ENCODE results near the gene AFDN.

Gene AFDN

GRCh38 chr6:167846997-167847606 is 20.4 kb downstream of the AFDN start:
- no peak overlapping the region for H3K4me3 ChIP-seq (ENCODE audit: low read length in 2 of 2)
- H3K9ac ChIP-seq (ENCODE audit: low read length in 2 of 2): no peak overlapping the region
- H3K27ac ChIP-seq (ENCODE audit: low read length): no peak overlapping the region
- no peaks in the 10 kb centered on the region for H3K9me3 ChIP-seq (ENCODE audit: control insufficient read depth in 2 of 2, low read length in 2 of 2)
- H3K36me3 ChIP-seq (ENCODE audit: control insufficient read depth in 2 of 2, insufficient read depth in 2 of 2, low read length in 2 of 2): no peaks in the 10 kb centered on the region
- no peaks in the 10 kb centered on the region for H3K4me1 ChIP-seq (ENCODE audit: control insufficient read depth, insufficient read depth, low read length)
- H3K27me3 ChIP-seq (ENCODE audit: control insufficient read depth in 1 of 2, insufficient read depth in 2 of 2, low read length in 2 of 2): no peaks in the 10 kb centered on the region

GRCh38 chr6:167847936-167848335 is 21.2 kb downstream of the AFDN start:
- H3K9ac ChIP-seq (ENCODE audit: low read length in 2 of 2): no peak overlapping the region
- no peaks in the 10 kb centered on the region for H3K27me3 ChIP-seq (ENCODE audit: control insufficient read depth in 1 of 2, insufficient read depth in 2 of 2, low read length in 2 of 2)
- no peaks in the 10 kb centered on the region for H3K36me3 ChIP-seq (ENCODE audit: control insufficient read depth in 2 of 2, insufficient read depth in 2 of 2, low read length in 2 of 2)
- H3K4me3 ChIP-seq (ENCODE audit: low read length in 2 of 2): no peak overlapping the region
- no peaks in the 10 kb centered on the region for H3K4me1 ChIP-seq (ENCODE audit: control insufficient read depth, insufficient read depth, low read length)
- H3K27ac ChIP-seq (ENCODE audit: low read length): no peak overlapping the region
- no peaks in the 10 kb centered on the region for H3K9me3 ChIP-seq (ENCODE audit: control insufficient read depth in 2 of 2, low read length in 2 of 2)

- H3K9ac ChIP-seq (ENCODE audit: low read length in 2 of 2): no peak overlapping the region
- no peaks in the 10 kb centered on the region for H3K9me3 ChIP-seq (ENCODE audit: control insufficient read depth in 2 of 2, low read length in 2 of 2)
- H3K4me1 ChIP-seq (ENCODE audit: control insufficient read depth, insufficient read depth, low read length): no peaks in the 10 kb centered on the region
- no peaks in the 10 kb centered on the region for H3K36me3 ChIP-seq (ENCODE audit: control insufficient read depth in 2 of 2, insufficient read depth in 2 of 2, low read length in 2 of 2)
- H3K27me3 ChIP-seq (ENCODE audit: control insufficient read depth in 1 of 2, insufficient read depth in 2 of 2, low read length in 2 of 2): no peaks in the 10 kb centered on the region
- no peak overlapping the region for H3K4me3 ChIP-seq (ENCODE audit: low read length in 2 of 2)
- H3K27ac ChIP-seq (ENCODE audit: low read length): no peak overlapping the region
Measured at GRCh38 chr6:167848783-167849182, 22.1 kb downstream of the AFDN start.

- H3K4me1 ChIP-seq (ENCODE audit: control insufficient read depth, insufficient read depth, low read length): no peaks in the 10 kb centered on the region
- no peak overlapping the region for H3K27ac ChIP-seq (ENCODE audit: low read length)
- no peak overlapping the region for H3K4me3 ChIP-seq (ENCODE audit: low read length in 2 of 2)
- no peak overlapping the region for H3K9ac ChIP-seq (ENCODE audit: low read length in 2 of 2)
- H3K27me3 ChIP-seq (ENCODE audit: control insufficient read depth in 1 of 2, insufficient read depth in 2 of 2, low read length in 2 of 2): no peaks in the 10 kb centered on the region
- H3K9me3 ChIP-seq (ENCODE audit: control insufficient read depth in 2 of 2, low read length in 2 of 2): no peaks in the 10 kb centered on the region
- H3K36me3 ChIP-seq (ENCODE audit: control insufficient read depth in 2 of 2, insufficient read depth in 2 of 2, low read length in 2 of 2): no peaks in the 10 kb centered on the region
Measured at GRCh38 chr6:167849846-167850459, 23.2 kb downstream of the AFDN start.

GRCh38 chr6:167850782-167851181 is 24.1 kb downstream of the AFDN start:
- Histone ChIP-seq H3K4me1 (ENCODE audit: control insufficient read depth, insufficient read depth, low read length) (peaks cover 2% of the 10 kb centered on the region), H3K27me3 (ENCODE audit: control insufficient read depth in 1 of 2, insufficient read depth in 2 of 2, low read length in 2 of 2) (no peaks in the 10 kb centered on the region), H3K36me3 (ENCODE audit: control insufficient read depth in 2 of 2, insufficient read depth in 2 of 2, low read length in 2 of 2) (no peaks in the 10 kb centered on the region), H3K9me3 (ENCODE audit: control insufficient read depth in 2 of 2, low read length in 2 of 2) (no peaks in the 10 kb centered on the region), H3K9ac (ENCODE audit: low read length in 2 of 2) (no peak overlapping the region), H3K4me3 (ENCODE audit: low read length in 2 of 2) (no peak overlapping the region), H3K27ac (ENCODE audit: low read length) (no peak overlapping the region)

- Histone ChIP-seq H3K27ac (ENCODE audit: low read length) (no peak overlapping the region), H3K27me3 (ENCODE audit: control insufficient read depth in 1 of 2, insufficient read depth in 2 of 2, low read length in 2 of 2) (no peaks in the 10 kb centered on the region), H3K4me1 (ENCODE audit: control insufficient read depth, insufficient read depth, low read length) (peaks cover 4% of the 10 kb centered on the region)
Measured at GRCh38 chr6:167851370-167851952, 24.8 kb downstream of the AFDN start.

GRCh38 chr6:167855825-167856425 is 29.2 kb downstream of the AFDN start:
- no peaks in the 10 kb centered on the region for H3K9me3 ChIP-seq (ENCODE audit: control insufficient read depth in 2 of 2, low read length in 2 of 2)
- H3K27ac ChIP-seq (ENCODE audit: low read length): no peak overlapping the region
- H3K27me3 ChIP-seq (ENCODE audit: control insufficient read depth in 1 of 2, insufficient read depth in 2 of 2, low read length in 2 of 2): no peaks in the 10 kb centered on the region
- peak overlapping the region in 1 of 2 donors; percentile 7 for H3K9ac ChIP-seq (ENCODE audit: low read length in 2 of 2)
- H3K4me1 ChIP-seq (ENCODE audit: control insufficient read depth, insufficient read depth, low read length): peaks cover 12% of the 10 kb centered on the region
- no peak overlapping the region for H3K4me3 ChIP-seq (ENCODE audit: low read length in 2 of 2)
- no peaks in the 10 kb centered on the region for H3K36me3 ChIP-seq (ENCODE audit: control insufficient read depth in 2 of 2, insufficient read depth in 2 of 2, low read length in 2 of 2)

More at GRCh38 chr6:167851370-167851952, 24.8 kb downstream of the AFDN start:
- Histone ChIP-seq H3K36me3 (ENCODE audit: control insufficient read depth in 2 of 2, insufficient read depth in 2 of 2, low read length in 2 of 2) (no peaks in the 10 kb centered on the region), H3K4me3 (ENCODE audit: low read length in 2 of 2) (no peak overlapping the region), H3K9me3 (ENCODE audit: control insufficient read depth in 2 of 2, low read length in 2 of 2) (no peaks in the 10 kb centered on the region), H3K9ac (ENCODE audit: low read length in 2 of 2) (no peak overlapping the region)

GRCh38 chr6:167856474-167856873 is 29.8 kb downstream of the AFDN start:
- Histone ChIP-seq H3K27me3 (ENCODE audit: control insufficient read depth in 1 of 2, insufficient read depth in 2 of 2, low read length in 2 of 2) (no peaks in the 10 kb centered on the region), H3K36me3 (ENCODE audit: control insufficient read depth in 2 of 2, insufficient read depth in 2 of 2, low read length in 2 of 2) (no peaks in the 10 kb centered on the region), H3K4me1 (ENCODE audit: control insufficient read depth, insufficient read depth, low read length) (peaks cover 12% of the 10 kb centered on the region), H3K9me3 (ENCODE audit: control insufficient read depth in 2 of 2, low read length in 2 of 2) (no peaks in the 10 kb centered on the region), H3K27ac (ENCODE audit: low read length) (no peak overlapping the region), H3K9ac (ENCODE audit: low read length in 2 of 2) (peak overlapping the region in 1 of 2 donors; percentile 11), H3K4me3 (ENCODE audit: low read length in 2 of 2) (no peak overlapping the region)

GRCh38 chr6:167856999-167857660 is 30.4 kb downstream of the AFDN start:
- H3K36me3 ChIP-seq (ENCODE audit: control insufficient read depth in 2 of 2, insufficient read depth in 2 of 2, low read length in 2 of 2): no peaks in the 10 kb centered on the region
- no peaks in the 10 kb centered on the region for H3K27me3 ChIP-seq (ENCODE audit: control insufficient read depth in 1 of 2, insufficient read depth in 2 of 2, low read length in 2 of 2)
- no peaks in the 10 kb centered on the region for H3K9me3 ChIP-seq (ENCODE audit: control insufficient read depth in 2 of 2, low read length in 2 of 2)
- H3K9ac ChIP-seq (ENCODE audit: low read length in 2 of 2): peak overlapping the region in 1 of 2 donors; percentile 3
- peak overlapping the region in 1 of 2 donors; percentile 3 for H3K4me3 ChIP-seq (ENCODE audit: low read length in 2 of 2)
- H3K4me1 ChIP-seq (ENCODE audit: control insufficient read depth, insufficient read depth, low read length): peaks cover 12% of the 10 kb centered on the region
- no peak overlapping the region for H3K27ac ChIP-seq (ENCODE audit: low read length)

- Histone ChIP-seq H3K4me1 (ENCODE audit: control insufficient read depth, insufficient read depth, low read length) (peaks cover 12% of the 10 kb centered on the region), H3K27ac (ENCODE audit: low read length) (no peak overlapping the region), H3K36me3 (ENCODE audit: control insufficient read depth in 2 of 2, insufficient read depth in 2 of 2, low read length in 2 of 2) (no peaks in the 10 kb centered on the region), H3K27me3 (ENCODE audit: control insufficient read depth in 1 of 2, insufficient read depth in 2 of 2, low read length in 2 of 2) (no peaks in the 10 kb centered on the region), H3K9me3 (ENCODE audit: control insufficient read depth in 2 of 2, low read length in 2 of 2) (no peaks in the 10 kb centered on the region), H3K4me3 (ENCODE audit: low read length in 2 of 2) (no peak overlapping the region), H3K9ac (ENCODE audit: low read length in 2 of 2) (peak overlapping the region in 1 of 2 donors; percentile 3)
Measured at GRCh38 chr6:167858086-167858591, 31.4 kb downstream of the AFDN start.
